ENCODE data around the gene TMEM150A.

GRCh38 chr2:85585781-85586105 lies 16.8 kb downstream of the TMEM150A start:
- TF ChIP-seq CTCF (IDR thresholded peaks at IDR 0.05) (no peak), POLR2A (IDR thresholded peaks at IDR 0.05) (no peak), POLR2AphosphoS5 (IDR thresholded peaks at IDR 0.05) (no peak)
